AG09309 (cell line): ENCODE results near the gene KRT80.

Source experiments
- DNase-seq: peaks from one replicate; pipeline ENCODE4 v3.0.0-alpha.2; 2010; ENCODE audit warnings: low read depth
- H3K4me3 ChIP-seq: 2 replicates; pipeline ENCODE4 v1.5.1; 2011; ENCODE audit warnings: mild to moderate bottlenecking, low read depth, low read length, moderate library complexity; ENCODE audit not compliant: control insufficient read depth
- CTCF ChIP-seq: IDR thresholded peaks from 2 replicates; pipeline ENCODE4 v1.5.1; 2011; ENCODE audit warnings: mild to moderate bottlenecking, low read depth, low read length, inconsistent platforms; ENCODE audit not compliant: insufficient read depth, control insufficient read depth; ENCODE audit errors: missing control alignments

The KRT80 gene

GRCh38 chr12:52126050-52126604, 65.7 kb downstream of the KRT80 start:
- no peak for DNase-seq
- H3K4me3 ChIP-seq: no peak overlapping the region
- TF ChIP-seq CTCF: no peak

- DNase-seq: no peak
- no peak for TF ChIP-seq CTCF
- no peak overlapping the region for H3K4me3 ChIP-seq
Observed at GRCh38 chr12:52125476-52125900, 66.3 kb downstream of the KRT80 start.

DNA sequence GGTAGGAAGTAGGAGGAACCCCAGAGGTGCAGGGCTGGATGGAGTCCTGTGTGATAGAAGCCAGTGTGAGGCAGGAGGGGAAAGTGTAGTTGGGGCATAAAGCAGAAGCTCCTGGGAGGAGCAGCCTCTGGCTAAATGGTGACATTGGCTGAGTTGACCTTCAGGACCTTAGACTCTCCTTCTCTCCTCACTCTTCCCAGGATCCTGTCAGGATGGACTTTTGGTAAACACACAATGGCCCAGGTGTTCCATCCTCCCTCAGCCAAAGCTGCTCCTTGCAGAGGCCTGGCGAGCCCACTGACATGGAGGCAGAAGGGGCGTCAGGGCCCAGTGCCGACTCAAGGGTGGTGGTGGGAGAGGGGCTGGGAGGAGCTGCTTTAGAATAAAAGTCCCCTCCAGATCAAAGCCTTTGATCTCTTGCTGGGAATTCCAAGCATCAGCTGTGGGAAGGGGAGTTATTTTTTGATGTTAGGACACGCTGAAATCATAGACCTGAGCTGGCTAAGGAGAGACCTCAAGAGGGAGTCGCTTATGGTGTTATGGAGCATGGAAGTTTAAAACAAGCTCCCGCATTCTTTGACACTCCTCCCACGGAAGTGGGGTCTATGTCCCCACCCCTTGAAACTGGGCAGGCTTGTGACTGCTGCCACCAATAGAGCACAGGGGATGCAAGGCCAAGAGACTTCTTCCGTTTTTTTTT, 68.2 kb downstream of the KRT80 start:
- DNase-seq: no peak
- no peak for TF ChIP-seq CTCF
- no peak overlapping the region for H3K4me3 ChIP-seq

- no peak for TF ChIP-seq CTCF
- no peak for DNase-seq
- H3K4me3 ChIP-seq: no peak overlapping the region
Observed at GRCh38 chr12:52122904-52123303, 68.9 kb downstream of the KRT80 start.

GRCh38 chr12:52122540-52122871, 69.3 kb downstream of the KRT80 start:
- TF ChIP-seq CTCF: no peak
- DNase-seq: no peak
- no peak overlapping the region for H3K4me3 ChIP-seq

DNA sequence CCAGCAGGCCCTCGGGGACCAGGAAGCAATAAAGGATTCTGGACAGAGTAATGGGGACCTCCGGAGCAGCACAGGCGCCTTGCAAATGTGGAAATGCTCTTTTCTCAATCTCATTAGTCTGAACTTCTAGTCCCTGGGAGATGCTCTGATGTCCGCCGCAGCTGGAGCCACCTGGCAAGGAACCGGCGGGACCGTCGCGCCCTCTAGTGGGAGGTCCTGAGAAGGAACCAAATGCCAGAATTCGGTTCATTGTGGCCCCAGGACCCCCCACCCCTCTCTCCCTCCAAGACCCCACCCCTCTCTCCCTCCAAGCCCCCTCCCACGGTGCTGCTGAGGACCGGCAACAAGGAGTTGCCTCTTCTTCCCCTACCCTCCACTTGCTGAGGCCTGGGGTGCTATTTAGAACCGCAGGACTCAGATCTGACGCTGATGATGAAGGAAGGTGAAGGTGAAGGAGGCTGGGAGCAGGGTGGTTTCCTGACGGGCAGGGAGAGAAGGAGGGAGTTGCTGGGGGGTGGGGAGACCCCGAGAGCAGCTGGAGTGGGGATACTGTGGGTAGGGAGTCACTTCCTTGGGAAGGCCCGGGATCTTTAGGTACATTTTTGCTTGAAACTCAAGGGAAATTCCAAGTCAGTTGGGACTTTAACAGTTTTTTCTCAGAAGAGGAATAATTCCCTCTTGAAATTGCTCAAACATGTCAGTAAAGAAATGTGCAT, 69.8 kb downstream of the KRT80 start:
- no peak overlapping the region for H3K4me3 ChIP-seq
- no peak for DNase-seq
- TF ChIP-seq CTCF: peak; percentile 81
